H1 (cell line): Measurements from ENCODE around the gene UPF2. TPM values are rescaled to one million over a fixed set of nuclear protein-coding genes. Genes with fewer than 3 reads are reported as not detected.

ENCODE experiments used
- CTCF ChIA-PET: fragments of 300-600 bp; sonication (Branson Sonifier 250); formaldehyde crosslinking; loops from one replicate; lab custom pipeline; 2021; ENCODE audit not compliant: partially characterized antibody; lab: Charles Lee
- POLR2A ChIA-PET: fragments of 300-600 bp; sonication (Branson Sonifier 250); formaldehyde crosslinking; loops from one replicate; lab custom pipeline; 2021; ENCODE audit warnings: inconsistent platforms; ENCODE audit not compliant: partially characterized antibody; lab: Charles Lee
- DNase-seq, 2 experiments: peaks; one replicate each; pipeline versions ENCODE4 v3.0.0 to v3.0.0-alpha.2; 2010 to 2022; ENCODE audit warnings: low spot score in 2 of 2, low read depth in 1 of 2, mixed read lengths in 1 of 2
- FAIRE-seq: peaks from 2 replicates; lab custom pipeline; 2011; peaks lifted over from hg19 to GRCh38; lab: Jason Lieb, UNC
- H2AFZ ChIP-seq: 2 replicates; pipeline ENCODE4 v1.8.1; 2012; ENCODE audit warnings: low read length, inconsistent platforms
- H2AK5ac ChIP-seq: 2 replicates; pipeline ENCODE4 v1.6.1; 2013; ENCODE audit warnings: low read depth, low read length
- H2BK120ac ChIP-seq: replicated peaks from 2 replicates; pipeline ENCODE3; 2013; ENCODE audit warnings: low read depth, low read length, inconsistent platforms
- H2BK12ac ChIP-seq: 2 replicates; pipeline ENCODE4 v1.6.1; 2013; ENCODE audit warnings: low read depth, low read length
- H2BK15ac ChIP-seq: 2 replicates; pipeline ENCODE4 v1.6.1; 2013; ENCODE audit warnings: low read length
- H2BK20ac ChIP-seq: 2 replicates; pipeline ENCODE4 v1.6.1; 2013; ENCODE audit warnings: low read length
- H2BK5ac ChIP-seq: 2 replicates; pipeline ENCODE4 v1.6.1; 2013; ENCODE audit warnings: low read depth, low read length
- H3K14ac ChIP-seq: 2 replicates; pipeline ENCODE4 v1.6.1; 2013; ENCODE audit warnings: inconsistent platforms; ENCODE audit not compliant: insufficient read length
- H3K18ac ChIP-seq: 2 replicates; pipeline ENCODE4 v1.6.1; 2013; ENCODE audit warnings: low read length; ENCODE audit errors: extremely low read depth
- H3K23ac ChIP-seq: 2 replicates; pipeline ENCODE4 v1.6.1; 2013; ENCODE audit warnings: inconsistent platforms; ENCODE audit not compliant: insufficient read length
- H3K23me2 ChIP-seq: 2 replicates; pipeline ENCODE4 v1.6.1; 2013; ENCODE audit warnings: low read depth, low read length
- H3K27ac ChIP-seq: 2 replicates; pipeline ENCODE4 v1.6.1; 2011; ENCODE audit warnings: low read depth, low read length, inconsistent platforms
- H3K27me3 ChIP-seq, 4 experiments: replicated peaks in 1 of 4; 1 replicate in 1 of 4; 2 replicates in 3 of 4; pipeline versions ENCODE4 v1.6.1 to v1.8.1; 2011 to 2013; ENCODE audit warnings: low read length in 3 of 4, mild to moderate bottlenecking in 3 of 4, inconsistent platforms in 2 of 4, mixed read lengths in 2 of 4, moderate library complexity in 1 of 4; ENCODE audit not compliant: control insufficient read depth in 3 of 4, insufficient read depth in 3 of 4; ENCODE audit errors: extremely low read depth in 1 of 4
- H3K36me3 ChIP-seq, 4 experiments: 2 replicates each; pipeline versions ENCODE4 v1.6.1 to v1.8.1; 2011 to 2013; ENCODE audit warnings: mild to moderate bottlenecking in 4 of 4, low read length in 3 of 4, moderate library complexity in 2 of 4, control low read depth in 1 of 4, inconsistent platforms in 1 of 4; ENCODE audit not compliant: insufficient read depth in 4 of 4, control insufficient read depth in 2 of 4
- H3K4ac ChIP-seq: replicated peaks from 2 replicates; pipeline ENCODE3; 2013; ENCODE audit warnings: low read length, low read depth, mixed read lengths, inconsistent platforms; ENCODE audit not compliant: insufficient read length
- H3K4me1 ChIP-seq, 4 experiments: replicated peaks in 1 of 4; 1 replicate in 1 of 4; 2 replicates in 3 of 4; pipeline versions ENCODE4 v1.6.1 to v1.8.1; 2011 to 2013; ENCODE audit warnings: low read length in 3 of 4, inconsistent platforms in 2 of 4, mixed read lengths in 1 of 4; ENCODE audit not compliant: insufficient read depth in 4 of 4, control insufficient read depth in 3 of 4
- H3K4me2 ChIP-seq, 2 experiments: 2 replicates each; pipeline versions ENCODE4 v1.6.1 to v1.8.1; 2011 to 2013; ENCODE audit warnings: low read depth in 2 of 2, low read length in 2 of 2, control low read depth in 1 of 2, inconsistent platforms in 1 of 2, mild to moderate bottlenecking in 1 of 2; ENCODE audit not compliant: insufficient read depth in 1 of 2
- H3K4me3 ChIP-seq, 4 experiments: fragments of 200-600, 300-600 bp in 1 of 4; sonication (generic), shearing (Covaris generic), sonication (Bioruptor Twin) in 1 of 4; 2 replicates each; pipeline versions ENCODE4 v1.5.1 to v1.8.1; 2011 to 2016; ENCODE audit warnings: low read length in 4 of 4, low read depth in 3 of 4, control low read depth in 2 of 4, inconsistent platforms in 2 of 4, mild to moderate bottlenecking in 2 of 4, mixed read lengths in 1 of 4, moderate library complexity in 1 of 4; ENCODE audit not compliant: insufficient read depth in 2 of 4; ENCODE audit errors: extremely low read depth in 1 of 4
- H3K56ac ChIP-seq: replicated peaks from 2 replicates; pipeline ENCODE3; 2013; ENCODE audit warnings: low read depth, mild to moderate bottlenecking, mixed read lengths, low read length, inconsistent platforms; ENCODE audit not compliant: insufficient read length
- H3K79me1 ChIP-seq: 2 replicates; pipeline ENCODE4 v1.6.1; 2013; ENCODE audit warnings: low read depth, low read length, control low read depth
- H3K79me2 ChIP-seq, 2 experiments: 2 replicates each; pipeline versions ENCODE4 v1.6.1 to v1.8.1; 2012 to 2013; ENCODE audit warnings: low read length in 2 of 2, mild to moderate bottlenecking in 2 of 2, inconsistent platforms in 1 of 2; ENCODE audit not compliant: insufficient read depth in 2 of 2, control insufficient read depth in 1 of 2
- H3K9ac ChIP-seq, 4 experiments: replicated peaks in 1 of 4; 1 replicate in 1 of 4; 2 replicates in 3 of 4; pipeline versions ENCODE4 v1.6.1 to v1.8.1; 2011 to 2013; ENCODE audit warnings: low read depth in 3 of 4, low read length in 3 of 4, control low read depth in 2 of 4, mild to moderate bottlenecking in 2 of 4, moderate library complexity in 2 of 4, inconsistent platforms in 1 of 4; ENCODE audit errors: extremely low read depth in 1 of 4
- H3K9me3 ChIP-seq, 2 experiments: 2 replicates each; pipeline versions ENCODE4 v1.6.1 to v1.8.1; 2012 to 2013; ENCODE audit warnings: mild to moderate bottlenecking in 2 of 2, moderate library complexity in 2 of 2, control low read depth in 1 of 2, inconsistent platforms in 1 of 2, low read depth in 1 of 2, low read length in 1 of 2, mixed read lengths in 1 of 2; ENCODE audit not compliant: insufficient read depth in 2 of 2
- H4K20me1 ChIP-seq, 2 experiments: replicated peaks in 1 of 2; 2 replicates each; pipeline versions ENCODE3 to v1.8.1; 2011 to 2013; ENCODE audit warnings: inconsistent platforms in 2 of 2, low read length in 2 of 2, mild to moderate bottlenecking in 1 of 2; ENCODE audit not compliant: insufficient read depth in 2 of 2, control insufficient read depth in 1 of 2
- H4K5ac ChIP-seq: 2 replicates; pipeline ENCODE4 v1.6.1; 2013; ENCODE audit warnings: low read length, low read depth, mixed read lengths, inconsistent platforms; ENCODE audit not compliant: insufficient read length
- H4K8ac ChIP-seq: 2 replicates; pipeline ENCODE4 v1.8.0; 2013; ENCODE audit warnings: mild to moderate bottlenecking, moderate library complexity, low read length, inconsistent platforms; ENCODE audit not compliant: insufficient read depth; ENCODE audit errors: extremely low read depth
- H4K91ac ChIP-seq: replicated peaks from 2 replicates; pipeline ENCODE3; 2013; ENCODE audit warnings: low read length, mixed read lengths, inconsistent platforms; ENCODE audit not compliant: insufficient read length
- RFX5 ChIP-seq: IDR thresholded peaks from 2 replicates; pipeline ENCODE4 v1.6.1; 2011; ENCODE audit warnings: low read depth, low read length, improper control_type of control experiment, borderline replicate concordance
- SIX5 ChIP-seq: IDR thresholded peaks from 2 replicates; pipeline ENCODE4 v1.6.1; 2011; ENCODE audit warnings: mild to moderate bottlenecking, low read depth, low read length
- WGBS, 2 experiments: shearing (Covaris generic) in 1 of 2; methylation state at CpG; one replicate each; pipeline versions ENCODE4 v1.1.6 to v1.1.7; 2013 to 2015; ENCODE audit warnings: low lambda C conversion rate in 2 of 2, mixed read lengths in 2 of 2, inconsistent platforms in 1 of 2, low coverage in 1 of 2, missing lambda C conversion rate in 1 of 2; ENCODE audit not compliant: insufficient replicate concordance in 2 of 2, insufficient coverage in 1 of 2, insufficient read length in 1 of 2; ENCODE audit errors: extremely low coverage in 1 of 2, missing lambda C conversion rate in 1 of 2; 5-methylcytosine and 5-hydroxymethylcytosine counted together
- polyA plus RNA-seq, 7 experiments: library from polyadenylated mRNA; depleted of rRNA in 3 of 7; stranded (reverse) in 5 of 7; unstranded in 2 of 7; fragments of >200 nt in 5 of 7; fragments of 200-250 nt in 2 of 7; gene quantifications; 1 replicate in 5 of 7; 2 replicates in 1 of 7; 4 replicates in 1 of 7; pipeline versions ENCODE4 v1.2.1 to v1.2.3, GENCODE V29; 2011 to 2013; ENCODE audit warnings: missing spikeins in 2 of 7, mixed read lengths in 2 of 7
- total RNA-seq: library from RNA; stranded (reverse); fragmentation: NEBNext Ultra II Directional; extraction: Animal tissue kit (Norgen Biotek cat#: 25700); gene quantifications from 2 replicates; pipeline ENCODE4 v1.2.1, GENCODE V29; 2021

The UPF2 gene
- total and polyA plus RNA-seq, 2 of the 8 experiments (the other 6 are each of a cell fraction or from before 2014, with no cell fraction given) = 6.2 to 32.8 TPM

- WGBS, 2 experiments = 91% methylated on average over 14 of the region's 18 CpGs; no CpG with 5 or more reads in 1 of the 2 experiments
- no peaks in the 10 kb centered on the region for H4K20me1 ChIP-seq
- no peak overlapping the region for H2BK15ac ChIP-seq
- H2BK120ac ChIP-seq = no peak overlapping the region
- H2BK20ac ChIP-seq = no peak overlapping the region
- H4K5ac ChIP-seq = no peak overlapping the region
- H3K4me2 ChIP-seq = no peak overlapping the region
- ChIA-PET CTCF (interaction anchor here (0.9 to 1.7 kb wide), 6 partner anchors 13 to 86 kb away, joined by 3 to 6 read pairs (median 3); no protein-coding TSS in a partner anchor), POLR2A (interaction anchor here (1.4 kb wide), 1 partner anchor 11 kb away, joined by 3 read pairs; no protein-coding TSS in a partner anchor)
- no peak overlapping the region for H3K56ac ChIP-seq
- H2BK5ac ChIP-seq = no peak overlapping the region
- no peaks in the 10 kb centered on the region; a peak in 2 of 7 replicates for H3K4me1 ChIP-seq
- DNase-seq = no peak
- no peak overlapping the region for H3K9ac ChIP-seq
- H3K9me3 ChIP-seq = no peaks in the 10 kb centered on the region
- no peak overlapping the region for H2AK5ac ChIP-seq
- TF ChIP-seq RFX5 (no peak), SIX5 (no peak)
- H3K36me3 ChIP-seq = no peaks in the 10 kb centered on the region
- H3K27me3 ChIP-seq = no peaks in the 10 kb centered on the region
- H3K23ac ChIP-seq = no peak overlapping the region
- no peak overlapping the region for H2BK12ac ChIP-seq
- no peak overlapping the region for H3K4ac ChIP-seq
- H3K79me1 ChIP-seq = no peaks in the 10 kb centered on the region
- no peak overlapping the region for H3K14ac ChIP-seq
- no peak overlapping the region for H4K91ac ChIP-seq
- no peak overlapping the region for H4K8ac ChIP-seq
- no peaks in the 10 kb centered on the region for H3K79me2 ChIP-seq
- no peak overlapping the region for H3K4me3 ChIP-seq
- no peak overlapping the region for H3K18ac ChIP-seq
- H3K27ac ChIP-seq = no peak overlapping the region
- no peaks in the 10 kb centered on the region for H3K23me2 ChIP-seq
- H2AFZ ChIP-seq = no peak overlapping the region
- no peak for FAIRE-seq
These were observed 134.7 kb downstream of the UPF2 start for GRCh38 chr10:11907914-11908313.
